Prostate gland (tissue), 2 donors: ENCODE results near the gene TMEM52B.

Experiments
- POLR2A ChIP-seq: fragments of 450-650 bp; IDR thresholded peaks from one replicate; pipeline ENCODE4 v1.6.1; 2016; ENCODE audit warnings: antibody characterized with exemption, mild to moderate bottlenecking
- POLR2AphosphoS5 ChIP-seq: sonication (generic); formaldehyde crosslinking; IDR thresholded peaks from one replicate; pipeline ENCODE4 v1.6.1; 2017; ENCODE audit warnings: antibody characterized with exemption
- TF ChIP-seq, protein P1 (sequence below), 4 experiments: fragments of 200-600 bp in 2 of 4; fragments of 450-650 bp in 2 of 4; sonication (generic) in 2 of 4; IDR thresholded peaks; 1 replicate in 3 of 4; 2 replicates in 1 of 4; pipeline ENCODE4 v1.5.1; 2016 to 2019; ENCODE audit warnings: antibody characterized with exemption in 4 of 4, mild to moderate bottlenecking in 2 of 4, moderate library complexity in 2 of 4

DNA sequence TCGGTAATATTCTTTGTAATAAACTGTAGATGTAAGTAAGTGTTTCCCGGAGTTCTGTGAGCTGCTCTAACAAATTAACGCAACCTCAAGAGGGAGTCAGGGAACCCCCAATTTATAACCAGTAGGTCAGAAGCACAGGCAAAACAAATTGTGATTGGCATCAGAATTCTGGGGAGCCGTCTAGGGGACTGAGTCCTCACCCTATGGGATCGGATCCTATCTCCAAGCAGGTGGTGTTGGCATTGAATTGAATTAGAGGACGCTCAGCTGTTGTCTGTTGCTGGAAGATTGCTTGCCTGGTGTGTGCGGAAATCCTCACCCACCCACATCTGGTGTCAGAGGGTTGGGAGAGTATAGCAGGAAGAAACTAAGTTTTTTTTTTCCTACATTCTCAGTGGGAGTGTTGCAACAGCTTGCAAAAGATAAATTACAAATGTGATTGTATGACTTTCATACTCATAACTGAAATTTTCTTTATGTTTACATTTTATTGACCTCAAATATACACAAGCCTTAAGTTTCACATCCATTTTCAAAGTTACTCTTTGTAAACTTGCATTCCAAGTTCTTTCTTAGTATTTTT, 5.5 kb downstream of the TMEM52B start:
- TF ChIP-seq, protein P1, sequence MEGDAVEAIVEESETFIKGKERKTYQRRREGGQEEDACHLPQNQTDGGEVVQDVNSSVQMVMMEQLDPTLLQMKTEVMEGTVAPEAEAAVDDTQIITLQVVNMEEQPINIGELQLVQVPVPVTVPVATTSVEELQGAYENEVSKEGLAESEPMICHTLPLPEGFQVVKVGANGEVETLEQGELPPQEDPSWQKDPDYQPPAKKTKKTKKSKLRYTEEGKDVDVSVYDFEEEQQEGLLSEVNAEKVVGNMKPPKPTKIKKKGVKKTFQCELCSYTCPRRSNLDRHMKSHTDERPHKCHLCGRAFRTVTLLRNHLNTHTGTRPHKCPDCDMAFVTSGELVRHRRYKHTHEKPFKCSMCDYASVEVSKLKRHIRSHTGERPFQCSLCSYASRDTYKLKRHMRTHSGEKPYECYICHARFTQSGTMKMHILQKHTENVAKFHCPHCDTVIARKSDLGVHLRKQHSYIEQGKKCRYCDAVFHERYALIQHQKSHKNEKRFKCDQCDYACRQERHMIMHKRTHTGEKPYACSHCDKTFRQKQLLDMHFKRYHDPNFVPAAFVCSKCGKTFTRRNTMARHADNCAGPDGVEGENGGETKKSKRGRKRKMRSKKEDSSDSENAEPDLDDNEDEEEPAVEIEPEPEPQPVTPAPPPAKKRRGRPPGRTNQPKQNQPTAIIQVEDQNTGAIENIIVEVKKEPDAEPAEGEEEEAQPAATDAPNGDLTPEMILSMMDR (IDR thresholded peaks at IDR 0.05) = no peak
- TF ChIP-seq POLR2A (no peak), POLR2AphosphoS5 (no peak)
